Type B pancreatic cell (in vitro differentiated cells): Measurements from ENCODE around the gene NUDCD3. TPM values are rescaled to one million over a fixed set of nuclear protein-coding genes. Genes with fewer than 3 reads are reported as not detected.
A peak's percentile ranks its signal among the peaks of the same experiment; 100 is the strongest.

Experiments used
- DNase-seq: peaks from one replicate; pipeline ENCODE4 v3.0.0; 2021; ENCODE audit warnings: mixed read lengths; ENCODE audit not compliant: unreplicated experiment; ENCODE audit errors: extremely low spot score
- H3K27ac Mint-ChIP-seq: 2 replicates; pipeline ENCODE4 v1.8.0; 2021; ENCODE audit warnings: mild to moderate bottlenecking, mixed read lengths
- H3K27me3 Mint-ChIP-seq: 2 replicates; pipeline ENCODE4 v1.8.0; 2021; ENCODE audit warnings: mixed read lengths
- H3K36me3 Mint-ChIP-seq: 2 replicates; pipeline ENCODE4 v1.8.0; 2021; ENCODE audit warnings: mixed read lengths
- H3K4me1 Mint-ChIP-seq: one replicate; pipeline ENCODE4 v1.8.0; 2021; ENCODE audit warnings: mixed read lengths; ENCODE audit not compliant: unreplicated experiment
- H3K4me3 Mint-ChIP-seq: 2 replicates; pipeline ENCODE4 v1.8.0; 2021; ENCODE audit warnings: mild to moderate bottlenecking, mixed read lengths
- H3K9me3 Mint-ChIP-seq: 2 replicates; pipeline ENCODE4 v1.8.0; 2021; ENCODE audit warnings: mixed read lengths
- CTCF ChIP-seq: fragments of 200-600 bp; sonication (generic); conservative IDR thresholded peaks from 2 replicates; pipeline ENCODE4 v1.5.0; 2021; ENCODE audit warnings: antibody characterized with exemption, mild to moderate bottlenecking
- total RNA-seq: library from RNA; stranded (reverse); gene quantifications from 2 replicates; pipeline ENCODE4 v1.2.1, GENCODE V29; 2021; ENCODE audit warnings: low replicate concordance

The NUDCD3 gene
- total RNA-seq, 1 donor from 2014 or later, result 88.5 TPM

DNA sequence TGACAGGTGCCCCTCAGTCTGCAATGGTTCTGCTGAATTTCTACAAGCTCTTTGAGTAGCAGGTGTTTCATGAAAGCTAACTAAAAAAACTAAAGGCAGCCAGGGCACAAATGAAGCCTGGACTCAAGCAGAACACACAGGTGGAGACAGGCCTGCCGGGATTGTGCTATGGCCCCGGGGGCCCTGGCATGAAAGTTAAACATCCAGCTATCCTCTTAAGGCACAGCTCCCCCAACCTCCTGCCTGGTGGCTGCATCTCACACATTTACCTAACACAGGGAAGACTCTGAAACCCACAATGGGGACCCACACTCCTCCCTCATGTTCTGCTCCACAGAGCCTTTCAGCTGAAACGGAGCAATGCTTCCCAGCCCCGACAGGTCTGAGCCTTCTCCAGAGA is 88.8 kb downstream of the NUDCD3 start:
- no peak overlapping the region for H3K27ac Mint-ChIP-seq
- H3K27me3 Mint-ChIP-seq, result no peaks in the 10 kb centered on the region
- H3K36me3 Mint-ChIP-seq, result peaks cover 19% of the 10 kb centered on the region
- peak; percentile 29 for DNase-seq
- peaks cover 18% of the 10 kb centered on the region for H3K4me1 Mint-ChIP-seq
- no peak overlapping the region for H3K4me3 Mint-ChIP-seq
- no peaks in the 10 kb centered on the region for H3K9me3 Mint-ChIP-seq
- no peak for TF ChIP-seq CTCF

GRCh38 chr7:44400033-44400511 is 90.4 kb downstream of the NUDCD3 start:
- H3K4me1 Mint-ChIP-seq, result peaks cover 18% of the 10 kb centered on the region
- H3K36me3 Mint-ChIP-seq, result peaks cover 19% of the 10 kb centered on the region
- H3K27ac Mint-ChIP-seq, result no peak overlapping the region
- no peaks in the 10 kb centered on the region for H3K27me3 Mint-ChIP-seq
- no peaks in the 10 kb centered on the region for H3K9me3 Mint-ChIP-seq
- peak; percentile 36 for DNase-seq
- no peak for TF ChIP-seq CTCF
- no peak overlapping the region for H3K4me3 Mint-ChIP-seq

GRCh38 chr7:44398953-44399574 is 91.4 kb downstream of the NUDCD3 start:
- Mint-ChIP-seq H3K4me3 (no peak overlapping the region), H3K27ac (no peak overlapping the region), H3K4me1 (peaks cover 18% of the 10 kb centered on the region), H3K36me3 (peaks cover 19% of the 10 kb centered on the region), H3K9me3 (no peaks in the 10 kb centered on the region), H3K27me3 (no peaks in the 10 kb centered on the region)
- no peak for DNase-seq
- TF ChIP-seq CTCF, result no peak

- Mint-ChIP-seq H3K27ac (no peak overlapping the region), H3K4me3 (no peak overlapping the region), H3K27me3 (no peaks in the 10 kb centered on the region), H3K36me3 (peaks cover 19% of the 10 kb centered on the region), H3K9me3 (no peaks in the 10 kb centered on the region), H3K4me1 (peaks cover 18% of the 10 kb centered on the region)
- no peak for DNase-seq
- no peak for TF ChIP-seq CTCF
Measured at GRCh38 chr7:44398511-44398911, 91.9 kb downstream of the NUDCD3 start.

DNA sequence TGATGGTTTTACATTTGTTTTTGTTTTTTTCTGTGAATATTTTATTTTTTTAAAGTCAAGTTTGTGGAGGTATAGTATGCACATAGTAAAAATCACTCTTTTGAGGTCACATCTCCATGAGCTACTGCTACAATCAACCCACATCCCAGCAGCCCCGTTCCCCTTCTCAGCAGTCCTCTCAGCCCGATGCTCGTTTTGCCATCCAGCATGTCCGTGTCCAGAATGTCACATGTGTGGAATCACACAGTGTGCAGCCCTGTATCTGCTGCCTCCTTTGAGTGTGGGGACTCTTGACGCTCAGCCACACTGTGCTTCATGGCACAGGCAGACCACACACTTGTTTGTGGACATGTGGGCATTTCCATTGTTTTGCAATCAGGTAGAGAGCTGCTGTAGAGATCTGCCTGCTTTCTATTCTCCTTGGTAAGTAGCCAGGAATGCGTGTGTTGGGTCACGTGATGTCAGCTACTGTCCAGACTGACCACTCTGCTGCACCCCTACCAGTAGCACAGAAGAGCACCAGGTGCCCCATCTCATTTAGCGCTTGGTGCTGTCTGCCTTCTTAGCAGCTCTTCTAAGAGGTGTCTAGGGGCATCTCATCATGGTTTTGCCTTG is 93.4 kb downstream of the NUDCD3 start:
- no peak overlapping the region for H3K27ac Mint-ChIP-seq
- no peaks in the 10 kb centered on the region for H3K9me3 Mint-ChIP-seq
- no peak for DNase-seq
- peaks cover 14% of the 10 kb centered on the region for H3K36me3 Mint-ChIP-seq
- no peak overlapping the region for H3K4me3 Mint-ChIP-seq
- TF ChIP-seq CTCF, result no peak
- peaks cover 18% of the 10 kb centered on the region for H3K4me1 Mint-ChIP-seq
- no peaks in the 10 kb centered on the region for H3K27me3 Mint-ChIP-seq
